ENCODE results near the gene RANBP1.

DNA sequence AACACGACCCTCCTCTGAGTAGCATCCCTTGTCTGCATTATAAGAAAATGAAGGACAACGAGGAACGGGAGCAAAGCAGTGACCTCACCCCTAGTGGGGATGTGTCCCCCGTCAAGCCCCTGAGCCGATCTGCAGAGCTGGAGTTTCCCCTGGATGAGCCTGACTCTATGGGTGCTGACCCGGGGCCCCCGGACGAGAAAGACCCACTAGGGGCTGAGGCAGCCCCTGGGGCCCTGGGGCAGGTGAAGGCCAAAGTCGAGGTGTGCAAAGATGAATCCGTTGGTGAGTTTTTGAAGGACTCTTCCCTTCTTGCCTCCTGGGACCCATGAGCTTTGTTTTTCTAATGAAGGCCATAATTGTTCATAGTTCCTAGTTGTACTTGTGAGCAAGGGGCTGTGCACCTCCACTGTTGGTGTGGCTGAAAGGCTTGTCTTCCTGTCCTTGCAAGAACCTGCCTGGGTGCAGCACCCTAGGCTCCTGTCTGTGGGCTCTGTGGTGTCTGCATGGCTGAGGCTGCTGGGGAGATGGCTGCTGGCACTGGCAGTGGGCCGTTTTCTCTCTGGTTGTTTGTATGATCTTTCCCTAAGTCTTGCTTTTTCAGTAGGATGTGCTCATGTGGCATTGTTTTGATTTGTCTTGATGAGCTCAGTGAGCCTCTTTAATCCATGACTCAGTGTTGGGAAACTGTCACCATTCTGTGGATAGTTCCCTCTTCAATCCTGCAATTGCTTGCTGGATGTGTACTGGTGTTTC, 25.8 kb upstream of the RANBP1 start:
- TF ChIP-seq CTCF (conservative IDR thresholded peaks at IDR 0.05; ENCODE audit: low read depth, low read length) (no peak), EZH2 (IDR thresholded peaks at IDR 0.05; ENCODE audit: borderline replicate concordance, low read depth, low read length, poor library complexity, severe bottlenecking) (no peak)

Data from A673 (cell line).